Mucosa of descending colon (tissue), 3 donors: ENCODE data around the gene KLHL12. TPM values are rescaled to one million over a fixed set of nuclear protein-coding genes. Genes with fewer than 3 reads are reported as not detected.

Source experiments
- ATAC-seq: fragments of 200-7000 bp; cut with Tn5 transposase; one replicate; pipeline ENCODE4 v1.9.1; 2020; ENCODE audit warnings: mild to moderate bottlenecking, moderate library complexity
- DNase-seq, 3 donors: peaks; one replicate each; pipeline ENCODE4 v3.0.0-alpha.2; 2020
- H3K36me3 ChIP-seq: fragments of 200-600 bp; one replicate; pipeline ENCODE4 v1.8.0; 2021; ENCODE audit warnings: low read depth, mild to moderate bottlenecking
- H3K4me1 ChIP-seq: fragments of 200-600 bp; one replicate; pipeline ENCODE4 v1.8.0; 2021; ENCODE audit warnings: low read depth, mild to moderate bottlenecking
- H3K4me3 ChIP-seq: fragments of 200-600 bp; one replicate; pipeline ENCODE4 v1.8.0; 2021; ENCODE audit warnings: mild to moderate bottlenecking
- H3K9me3 ChIP-seq: fragments of 200-600 bp; one replicate; pipeline ENCODE4 v1.8.0; 2021; ENCODE audit warnings: mild to moderate bottlenecking
- CTCF ChIP-seq: fragments of 200-600 bp; IDR thresholded peaks from one replicate; pipeline ENCODE4 v1.8.0; 2022; ENCODE audit warnings: antibody characterized with exemption, mild to moderate bottlenecking
- intact Hi-C, 2 donors: fragments of 100-400 bp; cut with DNase I in 1 of 2; cut with micrococcal nuclease in 1 of 2; formaldehyde crosslinking; loops; one replicate each; pipeline versions ENCODE4 v1.11.0 to v1.11.1; 2022; cut with DNase I, micrococcal nuclease
- total RNA-seq, 3 donors: library from RNA; stranded (reverse); fragmentation: NEBNext Ultra II Directional in 2 of 3; extraction: Animal tissue kit (Norgen Biotek cat#: 25700) in 2 of 3; gene quantifications; one replicate each; pipeline versions ENCODE4 v1.2.1 to v1.2.4, GENCODE V29; 2021 to 2023
- donor health status: DM: no; HTN: no; CAD: no; lungs with moderate emphysema.
- donor health status: DM: no; HTN: no; CAD: no.
- donor health status: DM: no; HTN: yes; CAD: no.

KLHL12 gene
- total RNA-seq, 3 donors from 2014 or later: 26.4 to 33.4 (median 28.2) TPM

- Histone ChIP-seq H3K4me1 (no peaks in the 10 kb centered on the region), H3K9me3 (no peaks in the 10 kb centered on the region), H3K4me3 (no peak overlapping the region), H3K36me3 (no peaks in the 10 kb centered on the region)
- ATAC-seq (no peak), DNase-seq (no peak)
- TF ChIP-seq CTCF: no peak
- intact Hi-C loops: no loop called here
Observed at GRCh38 chr1:202880961-202881460, 46.0 kb downstream of the KLHL12 start.

GRCh38 chr1:202880062-202880461 is 47.0 kb downstream of the KLHL12 start:
- ATAC-seq (peak; percentile 61), DNase-seq (peak in 1 of 3 donors; percentile 50)
- intact Hi-C loops: no loop called here
- Histone ChIP-seq H3K9me3 (no peaks in the 10 kb centered on the region), H3K4me1 (no peaks in the 10 kb centered on the region), H3K36me3 (no peaks in the 10 kb centered on the region), H3K4me3 (no peak overlapping the region)
- TF ChIP-seq CTCF: no peak

DNA sequence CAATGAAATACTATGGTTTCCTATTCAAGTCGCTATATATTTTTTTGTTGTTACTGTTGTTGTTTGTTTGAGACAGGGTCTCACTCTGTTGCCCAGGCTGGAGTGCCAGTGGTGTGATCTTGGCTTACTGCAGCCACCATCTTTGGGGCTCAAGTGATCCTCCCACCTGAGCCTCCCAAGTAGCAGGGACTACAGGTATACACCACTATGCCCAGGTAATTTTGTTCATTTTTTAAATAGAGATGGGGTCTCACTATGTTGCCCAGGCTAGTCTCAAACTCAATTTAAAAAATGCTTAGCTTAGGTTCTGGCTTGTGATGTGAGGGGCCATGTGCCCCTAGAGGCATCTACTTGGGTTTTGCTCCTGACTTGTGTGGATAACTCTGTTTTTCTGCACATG is 47.9 kb downstream of the KLHL12 start:
- H3K36me3 ChIP-seq: no peaks in the 10 kb centered on the region
- intact Hi-C loops: no loop called here
- ATAC-seq (no peak), DNase-seq (no peak)
- no peak overlapping the region for H3K4me3 ChIP-seq
- H3K9me3 ChIP-seq: no peaks in the 10 kb centered on the region
- no peaks in the 10 kb centered on the region for H3K4me1 ChIP-seq
- TF ChIP-seq CTCF: no peak

DNA sequence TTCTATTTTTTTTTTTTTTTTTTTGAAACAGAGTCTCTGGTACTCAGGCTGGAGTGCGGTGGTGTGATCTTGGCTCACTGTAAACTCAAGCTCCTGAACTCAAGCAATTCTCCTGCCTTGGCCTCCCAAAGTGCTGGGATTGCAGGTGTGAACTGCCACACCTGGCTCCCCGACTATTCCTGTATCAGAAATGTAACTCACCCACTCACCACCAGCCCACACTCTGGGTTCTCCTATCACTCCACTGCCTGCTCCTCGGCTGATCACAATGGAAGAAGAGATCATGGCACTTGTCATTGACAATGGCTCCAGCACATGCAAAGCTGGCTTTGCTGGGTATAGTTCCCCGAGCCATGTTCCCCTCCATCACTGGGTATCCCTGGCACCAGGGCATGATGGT is 54.0 kb downstream of the KLHL12 start:
- DNase-seq (no peak), ATAC-seq (no peak)
- intact Hi-C loops: no loop called here
- no peak for TF ChIP-seq CTCF
- no peaks in the 10 kb centered on the region for H3K9me3 ChIP-seq
- no peaks in the 10 kb centered on the region for H3K36me3 ChIP-seq
- H3K4me3 ChIP-seq: no peak overlapping the region
- no peaks in the 10 kb centered on the region for H3K4me1 ChIP-seq

- no peak overlapping the region for H3K4me3 ChIP-seq
- intact Hi-C loops: no loop called here
- DNase-seq (no peak), ATAC-seq (no peak)
- H3K4me1 ChIP-seq: no peaks in the 10 kb centered on the region
- H3K36me3 ChIP-seq: no peaks in the 10 kb centered on the region
- TF ChIP-seq CTCF: no peak
- H3K9me3 ChIP-seq: no peaks in the 10 kb centered on the region
Observed at GRCh38 chr1:202871367-202871766, 55.7 kb downstream of the KLHL12 start.
